ENCODE data around the gene LFNG. TPM values are rescaled to one million over a fixed set of nuclear protein-coding genes. Genes with fewer than 3 reads are reported as not detected.

Gene LFNG
- total and polyA plus RNA-seq, 9 of the 15 experiments (the other 6 are each of a cell fraction or from before 2014, with no cell fraction given), result 0.03 to 0.89 (median 0.25) TPM; not detected in 1

DNA sequence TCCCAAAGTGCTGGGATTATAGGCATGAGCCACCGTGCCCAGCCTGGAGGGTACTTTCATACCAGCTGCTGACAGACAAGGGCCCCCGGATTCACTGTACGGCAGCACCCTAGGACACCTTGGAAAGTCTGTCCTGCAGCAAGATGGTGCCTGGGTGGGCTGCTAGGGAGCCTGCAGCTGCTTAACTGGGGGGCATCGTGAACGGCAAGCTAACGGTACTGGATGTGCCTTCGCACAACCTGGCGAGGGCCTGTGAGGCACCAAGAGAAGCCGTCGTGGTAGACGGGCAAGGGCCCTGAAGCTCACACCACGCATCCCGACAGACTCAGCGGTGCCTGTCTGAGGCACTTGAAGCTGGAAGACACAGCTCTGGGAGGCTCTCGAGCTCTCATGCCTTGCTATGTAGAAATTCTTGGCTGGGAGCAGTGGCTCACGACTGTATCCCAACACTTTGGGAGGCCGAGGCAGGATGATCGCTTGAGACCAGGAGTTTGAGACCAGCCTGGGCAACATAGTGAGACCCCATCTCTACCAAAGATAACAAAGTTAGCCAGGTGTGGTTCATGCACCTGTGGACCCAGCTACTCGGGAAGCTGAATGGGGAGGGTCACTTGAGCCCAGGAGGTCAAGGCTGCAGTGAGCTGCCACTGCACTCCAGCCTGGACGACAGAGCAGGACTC is 26.3 kb downstream of the LFNG start (continued):
- TF ChIP-seq RBFOX2 (IDR thresholded peaks at IDR 0.05; ENCODE audit: low read depth, low read length) (0 out of 2 replicates have a peak, but pooled peaks have one; percentile 35), RBM22 (IDR thresholded peaks at IDR 0.05; ENCODE audit: low read depth, low read length, poor library complexity, severe bottlenecking) (no peak), POLR2G (IDR thresholded peaks at IDR 0.05; ENCODE audit: low read depth, low read length) (peak; percentile 32; the same call in 1 of the 2 replicates), BCOR (IDR thresholded peaks at IDR 0.05) (no peak), SOX6 (IDR thresholded peaks at IDR 0.05) (no peak), DACH1 (IDR thresholded peaks at IDR 0.05; ENCODE audit: partially characterized antibody) (no peak), KLF13 (tag; IDR thresholded peaks at IDR 0.05; ENCODE audit: borderline replicate concordance, low read depth) (no peak)
- TF ChIP-seq, protein P1, sequence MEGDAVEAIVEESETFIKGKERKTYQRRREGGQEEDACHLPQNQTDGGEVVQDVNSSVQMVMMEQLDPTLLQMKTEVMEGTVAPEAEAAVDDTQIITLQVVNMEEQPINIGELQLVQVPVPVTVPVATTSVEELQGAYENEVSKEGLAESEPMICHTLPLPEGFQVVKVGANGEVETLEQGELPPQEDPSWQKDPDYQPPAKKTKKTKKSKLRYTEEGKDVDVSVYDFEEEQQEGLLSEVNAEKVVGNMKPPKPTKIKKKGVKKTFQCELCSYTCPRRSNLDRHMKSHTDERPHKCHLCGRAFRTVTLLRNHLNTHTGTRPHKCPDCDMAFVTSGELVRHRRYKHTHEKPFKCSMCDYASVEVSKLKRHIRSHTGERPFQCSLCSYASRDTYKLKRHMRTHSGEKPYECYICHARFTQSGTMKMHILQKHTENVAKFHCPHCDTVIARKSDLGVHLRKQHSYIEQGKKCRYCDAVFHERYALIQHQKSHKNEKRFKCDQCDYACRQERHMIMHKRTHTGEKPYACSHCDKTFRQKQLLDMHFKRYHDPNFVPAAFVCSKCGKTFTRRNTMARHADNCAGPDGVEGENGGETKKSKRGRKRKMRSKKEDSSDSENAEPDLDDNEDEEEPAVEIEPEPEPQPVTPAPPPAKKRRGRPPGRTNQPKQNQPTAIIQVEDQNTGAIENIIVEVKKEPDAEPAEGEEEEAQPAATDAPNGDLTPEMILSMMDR (IDR thresholded peaks at IDR 0.05 in 2 of 3, conservative IDR thresholded peaks at IDR 0.05 in 1 of 3; ENCODE audit: insufficient read depth in 2 of 3, low read depth in 1 of 3, low read length in 3 of 3), result no peak
- TF ChIP-seq, protein P2, sequence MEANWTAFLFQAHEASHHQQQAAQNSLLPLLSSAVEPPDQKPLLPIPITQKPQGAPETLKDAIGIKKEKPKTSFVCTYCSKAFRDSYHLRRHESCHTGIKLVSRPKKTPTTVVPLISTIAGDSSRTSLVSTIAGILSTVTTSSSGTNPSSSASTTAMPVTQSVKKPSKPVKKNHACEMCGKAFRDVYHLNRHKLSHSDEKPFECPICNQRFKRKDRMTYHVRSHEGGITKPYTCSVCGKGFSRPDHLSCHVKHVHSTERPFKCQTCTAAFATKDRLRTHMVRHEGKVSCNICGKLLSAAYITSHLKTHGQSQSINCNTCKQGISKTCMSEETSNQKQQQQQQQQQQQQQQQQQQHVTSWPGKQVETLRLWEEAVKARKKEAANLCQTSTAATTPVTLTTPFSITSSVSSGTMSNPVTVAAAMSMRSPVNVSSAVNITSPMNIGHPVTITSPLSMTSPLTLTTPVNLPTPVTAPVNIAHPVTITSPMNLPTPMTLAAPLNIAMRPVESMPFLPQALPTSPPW (CRISPR knock-in tag; IDR thresholded peaks at IDR 0.05), result no peak
- TF ChIP-seq, protein P3, sequence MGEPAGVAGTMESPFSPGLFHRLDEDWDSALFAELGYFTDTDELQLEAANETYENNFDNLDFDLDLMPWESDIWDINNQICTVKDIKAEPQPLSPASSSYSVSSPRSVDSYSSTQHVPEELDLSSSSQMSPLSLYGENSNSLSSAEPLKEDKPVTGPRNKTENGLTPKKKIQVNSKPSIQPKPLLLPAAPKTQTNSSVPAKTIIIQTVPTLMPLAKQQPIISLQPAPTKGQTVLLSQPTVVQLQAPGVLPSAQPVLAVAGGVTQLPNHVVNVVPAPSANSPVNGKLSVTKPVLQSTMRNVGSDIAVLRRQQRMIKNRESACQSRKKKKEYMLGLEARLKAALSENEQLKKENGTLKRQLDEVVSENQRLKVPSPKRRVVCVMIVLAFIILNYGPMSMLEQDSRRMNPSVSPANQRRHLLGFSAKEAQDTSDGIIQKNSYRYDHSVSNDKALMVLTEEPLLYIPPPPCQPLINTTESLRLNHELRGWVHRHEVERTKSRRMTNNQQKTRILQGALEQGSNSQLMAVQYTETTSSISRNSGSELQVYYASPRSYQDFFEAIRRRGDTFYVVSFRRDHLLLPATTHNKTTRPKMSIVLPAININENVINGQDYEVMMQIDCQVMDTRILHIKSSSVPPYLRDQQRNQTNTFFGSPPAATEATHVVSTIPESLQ (CRISPR knock-in tag; IDR thresholded peaks at IDR 0.05), result no peak
- TF ChIP-seq, protein P4, sequence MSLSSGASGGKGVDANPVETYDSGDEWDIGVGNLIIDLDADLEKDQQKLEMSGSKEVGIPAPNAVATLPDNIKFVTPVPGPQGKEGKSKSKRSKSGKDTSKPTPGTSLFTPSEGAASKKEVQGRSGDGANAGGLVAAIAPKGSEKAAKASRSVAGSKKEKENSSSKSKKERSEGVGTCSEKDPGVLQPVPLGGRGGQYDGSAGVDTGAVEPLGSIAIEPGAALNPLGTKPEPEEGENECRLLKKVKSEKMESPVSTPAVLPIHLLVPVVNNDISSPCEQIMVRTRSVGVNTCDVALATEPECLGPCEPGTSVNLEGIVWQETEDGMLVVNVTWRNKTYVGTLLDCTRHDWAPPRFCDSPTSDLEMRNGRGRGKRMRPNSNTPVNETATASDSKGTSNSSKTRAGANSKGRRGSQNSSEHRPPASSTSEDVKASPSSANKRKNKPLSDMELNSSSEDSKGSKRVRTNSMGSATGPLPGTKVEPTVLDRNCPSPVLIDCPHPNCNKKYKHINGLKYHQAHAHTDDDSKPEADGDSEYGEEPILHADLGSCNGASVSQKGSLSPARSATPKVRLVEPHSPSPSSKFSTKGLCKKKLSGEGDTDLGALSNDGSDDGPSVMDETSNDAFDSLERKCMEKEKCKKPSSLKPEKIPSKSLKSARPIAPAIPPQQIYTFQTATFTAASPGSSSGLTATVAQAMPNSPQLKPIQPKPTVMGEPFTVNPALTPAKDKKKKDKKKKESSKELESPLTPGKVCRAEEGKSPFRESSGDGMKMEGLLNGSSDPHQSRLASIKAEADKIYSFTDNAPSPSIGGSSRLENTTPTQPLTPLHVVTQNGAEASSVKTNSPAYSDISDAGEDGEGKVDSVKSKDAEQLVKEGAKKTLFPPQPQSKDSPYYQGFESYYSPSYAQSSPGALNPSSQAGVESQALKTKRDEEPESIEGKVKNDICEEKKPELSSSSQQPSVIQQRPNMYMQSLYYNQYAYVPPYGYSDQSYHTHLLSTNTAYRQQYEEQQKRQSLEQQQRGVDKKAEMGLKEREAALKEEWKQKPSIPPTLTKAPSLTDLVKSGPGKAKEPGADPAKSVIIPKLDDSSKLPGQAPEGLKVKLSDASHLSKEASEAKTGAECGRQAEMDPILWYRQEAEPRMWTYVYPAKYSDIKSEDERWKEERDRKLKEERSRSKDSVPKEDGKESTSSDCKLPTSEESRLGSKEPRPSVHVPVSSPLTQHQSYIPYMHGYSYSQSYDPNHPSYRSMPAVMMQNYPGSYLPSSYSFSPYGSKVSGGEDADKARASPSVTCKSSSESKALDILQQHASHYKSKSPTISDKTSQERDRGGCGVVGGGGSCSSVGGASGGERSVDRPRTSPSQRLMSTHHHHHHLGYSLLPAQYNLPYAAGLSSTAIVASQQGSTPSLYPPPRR (CRISPR knock-in tag; IDR thresholded peaks at IDR 0.05; ENCODE audit: borderline replicate concordance), result no peak
